OCI-M2 (cell line): Measurements from ENCODE around the gene ACVR1B.

ENCODE experiments used
- DNase-seq: peaks from one replicate; lab custom pipeline; 2025; ENCODE audit not compliant: unreplicated experiment; lab: John Stamatoyannopoulos, UW

The ACVR1B gene

GRCh38 chr12:51942501-51943000 lies 8.9 kb upstream of the ACVR1B start:
- DNase-seq, result no peak

- no peak for DNase-seq
These were observed 8.2 kb upstream of the ACVR1B start for GRCh38 chr12:51943346-51943745.

GRCh38 chr12:51944608-51945233 lies 6.8 kb upstream of the ACVR1B start:
- DNase-seq, result no peak

- DNase-seq, result no peak
These were observed 4.1 kb upstream of the ACVR1B start for GRCh38 chr12:51947246-51947996.

- no peak for DNase-seq
These were observed 3.4 kb upstream of the ACVR1B start for GRCh38 chr12:51948066-51948465.

- DNase-seq, result no peak
These were observed 2.0 kb upstream of the ACVR1B start for GRCh38 chr12:51949342-51950030.

GRCh38 chr12:51950682-51951198 lies 759 bp upstream of the ACVR1B start:
- no peak for DNase-seq

GRCh38 chr12:51951843-51952722 lies 584 bp downstream of the ACVR1B start:
- no peak for DNase-seq

- no peak for DNase-seq
These were observed 1.6 kb downstream of the ACVR1B start for GRCh38 chr12:51953089-51953488.

- DNase-seq, result no peak
These were observed 2.4 kb downstream of the ACVR1B start for GRCh38 chr12:51953864-51954263.

- no peak for DNase-seq
These were observed 3.3 kb downstream of the ACVR1B start for GRCh38 chr12:51954561-51955361.

GRCh38 chr12:51955702-51956101 lies 4.2 kb downstream of the ACVR1B start:
- DNase-seq, result no peak

- DNase-seq, result no peak
These were observed 7.0 kb downstream of the ACVR1B start for GRCh38 chr12:51958542-51958941.

- DNase-seq, result no peak
These were observed 7.7 kb downstream of the ACVR1B start for GRCh38 chr12:51959211-51959610.

- DNase-seq, result no peak
These were observed 8.4 kb downstream of the ACVR1B start for GRCh38 chr12:51959921-51960320.

- DNase-seq, result no peak
These were observed 9.0 kb downstream of the ACVR1B start for GRCh38 chr12:51960488-51960887.

GRCh38 chr12:51960890-51961289 lies 9.4 kb downstream of the ACVR1B start:
- no peak for DNase-seq

GRCh38 chr12:51961834-51962233 lies 10.3 kb downstream of the ACVR1B start:
- no peak for DNase-seq

- DNase-seq, result no peak
These were observed 11.2 kb downstream of the ACVR1B start for GRCh38 chr12:51962737-51963136.

- no peak for DNase-seq
These were observed 12.0 kb downstream of the ACVR1B start for GRCh38 chr12:51963477-51963876.
